Nasal cavity respiratory epithelium epithelial cell of viscerocranial mucosa (primary cell): ENCODE results near the gene RAB39A. TPM values are rescaled to one million over a fixed set of nuclear protein-coding genes. Genes with fewer than 3 reads are reported as not detected.

Source experiments
- total RNA-seq: library from RNA; depleted of rRNA; stranded (reverse); fragments of >200 nt; gene quantifications from 2 replicates; pipeline ENCODE4 v1.2.3, GENCODE V29; 2014

Gene RAB39A
- total RNA-seq, result not detected in 2 replicates

GRCh38 chr11:107928046-107928766 lies at the start of gene RAB39A:
RAB39A (plus strand) TSS chr11:107928448; CDS start chr11:107928569, 121 bp downstream.

GRCh38 chr11:108008656-108009496 lies 80.6 kb downstream of the RAB39A start, which contains the start of gene CUL5:
CUL5 (plus strand) TSS chr11:108008898; CDS start chr11:108009349, 451 bp downstream.

Other genes with a start within 250 kb of the RAB39A start
- not detected in 2 replicates for gene SLN, start 216.4 kb upstream of the RAB39A start, total RNA-seq
- gene SLC35F2, start 69.7 kb upstream of the RAB39A start, total RNA-seq, result 40.7 and 56.0 TPM in 2 replicates
- gene CUL5, start 80.5 kb downstream of the RAB39A start, total RNA-seq, result 40.9 and 41.0 TPM in 2 replicates
- gene ACAT1, start 193.1 kb downstream of the RAB39A start, total RNA-seq, result 20.2 and 42.0 TPM in 2 replicates